ENCODE data around the gene LAMA4.

The LAMA4 gene

GRCh38 chr6:112237595-112237994 lies 16.8 kb downstream of the LAMA4 start:
- no peak for DNase-seq

- DNase-seq: no peak
Observed at GRCh38 chr6:112237066-112237465, 17.3 kb downstream of the LAMA4 start.

- DNase-seq: peak; percentile 90
Observed at GRCh38 chr6:112235956-112236355, 18.4 kb downstream of the LAMA4 start.

GRCh38 chr6:112234601-112235000 lies 19.8 kb downstream of the LAMA4 start:
- no peak for DNase-seq

- no peak for DNase-seq
Observed at GRCh38 chr6:112233847-112234246, 20.5 kb downstream of the LAMA4 start.

- DNase-seq: no peak
Observed at GRCh38 chr6:112232845-112233256, 21.5 kb downstream of the LAMA4 start.

GRCh38 chr6:112231594-112232060 lies 22.7 kb downstream of the LAMA4 start:
- DNase-seq: no peak

- no peak for DNase-seq
Observed at GRCh38 chr6:112231164-112231563, 23.2 kb downstream of the LAMA4 start.

- DNase-seq: no peak
Observed at GRCh38 chr6:112228480-112229332, 25.7 kb downstream of the LAMA4 start.

- DNase-seq: no peak
Observed at GRCh38 chr6:112227992-112228391, 26.4 kb downstream of the LAMA4 start.

- DNase-seq: no peak
Observed at GRCh38 chr6:112227411-112227810, 27.0 kb downstream of the LAMA4 start.

- DNase-seq: no peak
Observed at GRCh38 chr6:112225691-112226090, 28.7 kb downstream of the LAMA4 start.

GRCh38 chr6:112224088-112224487 lies 30.3 kb downstream of the LAMA4 start:
- DNase-seq: no peak

GRCh38 chr6:112223070-112223861 lies 31.1 kb downstream of the LAMA4 start:
- DNase-seq: peak; percentile 19

- no peak for DNase-seq
Observed at GRCh38 chr6:112221981-112222852, 32.1 kb downstream of the LAMA4 start.

GRCh38 chr6:112221561-112221960 lies 32.8 kb downstream of the LAMA4 start:
- DNase-seq: no peak

- no peak for DNase-seq
Observed at GRCh38 chr6:112218563-112218962, 35.8 kb downstream of the LAMA4 start.

GRCh38 chr6:112216662-112217551 lies 37.5 kb downstream of the LAMA4 start:
- DNase-seq: peak; percentile 87

- DNase-seq: peak; percentile 49
Observed at GRCh38 chr6:112215488-112216284, 38.7 kb downstream of the LAMA4 start.

GRCh38 chr6:112214739-112215269 lies 39.6 kb downstream of the LAMA4 start:
- DNase-seq: peak; percentile 90

GRCh38 chr6:112210852-112211251 lies 43.5 kb downstream of the LAMA4 start:
- no peak for DNase-seq
